Parathyroid adenoma (tissue), 2 donors: ENCODE data around the gene MLST8.

Experiments used
- H2AFZ ChIP-seq: fragments of 300-600 bp; sonication (generic); one replicate; pipeline ENCODE4 v1.7.0; 2017; ENCODE audit warnings: antibody characterized with exemption, mild to moderate bottlenecking
- H3K27ac ChIP-seq: fragments of 300-600 bp; sonication (generic); one replicate; pipeline ENCODE4 v1.7.0; 2017
- H3K27me3 ChIP-seq: fragments of 300-600 bp; sonication (generic); one replicate; pipeline ENCODE4 v1.7.0; 2017; ENCODE audit warnings: low read length; ENCODE audit not compliant: control insufficient read depth, insufficient read depth
- H3K36me3 ChIP-seq: fragments of 300-600 bp; sonication (generic); one replicate; pipeline ENCODE4 v1.7.0; 2017; ENCODE audit warnings: low read length; ENCODE audit not compliant: control insufficient read depth, insufficient read depth
- H3K4me1 ChIP-seq: fragments of 300-600 bp; sonication (generic); one replicate; pipeline ENCODE4 v1.7.0; 2017; ENCODE audit warnings: control low read depth
- H3K4me2 ChIP-seq: fragments of 300-600 bp; sonication (generic); one replicate; pipeline ENCODE4 v1.7.0; 2017; ENCODE audit warnings: low read length
- H3K4me3 ChIP-seq: fragments of 300-600 bp; sonication (generic); one replicate; pipeline ENCODE4 v1.7.0; 2017; ENCODE audit warnings: low read depth, low read length
- H3K79me2 ChIP-seq: fragments of 300-600 bp; sonication (generic); one replicate; pipeline ENCODE4 v1.7.0; 2017; ENCODE audit warnings: control low read depth
- H3K9ac ChIP-seq: fragments of 300-600 bp; sonication (generic); one replicate; pipeline ENCODE4 v1.7.0; 2017; ENCODE audit warnings: mild to moderate bottlenecking
- H3K9me3 ChIP-seq: fragments of 300-600 bp; sonication (generic); one replicate; pipeline ENCODE4 v1.7.0; 2017; ENCODE audit warnings: low read length; ENCODE audit not compliant: control insufficient read depth
- TF ChIP-seq, protein P1 (sequence below): fragments of 300-600 bp; sonication (generic); IDR thresholded peaks from one replicate; pipeline ENCODE4 v1.7.0; 2017; ENCODE audit warnings: antibody characterized with exemption, mild to moderate bottlenecking
- donor health status: primary hyperparathyroidism.

The MLST8 gene

DNA sequence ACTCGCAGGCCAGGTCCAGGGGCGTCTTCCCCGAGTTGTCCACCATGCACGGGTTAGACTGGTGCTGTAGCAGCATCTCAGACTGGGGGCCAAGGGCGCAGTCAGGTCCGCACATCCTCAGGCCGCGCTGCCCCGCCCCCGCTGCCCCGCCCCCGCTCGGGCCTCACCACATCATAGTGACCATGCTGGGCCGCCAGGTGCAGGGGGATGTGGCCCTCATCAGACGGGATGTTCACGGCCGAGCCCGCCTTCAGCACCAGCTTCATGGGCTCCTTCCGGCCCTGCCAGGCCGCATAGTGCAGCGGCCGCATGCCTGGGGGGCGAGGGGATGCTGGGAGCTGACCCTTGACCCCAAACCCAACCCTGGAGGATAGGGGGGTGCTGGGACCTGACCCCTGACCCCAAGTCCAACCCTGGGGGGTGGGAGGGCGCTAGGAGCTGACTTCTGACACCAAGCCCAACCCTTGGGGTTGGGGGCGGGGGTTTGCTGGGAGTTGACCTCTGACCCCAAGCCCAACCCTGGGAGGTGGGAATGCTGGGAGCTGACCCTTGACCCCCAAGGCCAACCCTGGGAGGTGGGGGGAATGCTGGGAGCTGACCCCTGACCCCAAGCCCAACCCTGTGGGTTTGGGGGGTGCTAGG lies 15.9 kb upstream of the MLST8 start:
- Histone ChIP-seq H3K4me3 (no peak overlapping the region), H3K4me1 (no peaks in the 10 kb centered on the region), H3K27me3 (no peaks in the 10 kb centered on the region), H2AFZ (no peak overlapping the region), H3K9ac (no peak overlapping the region), H3K27ac (no peak overlapping the region), H3K79me2 (no peaks in the 10 kb centered on the region), H3K9me3 (no peaks in the 10 kb centered on the region), H3K4me2 (no peak overlapping the region), H3K36me3 (no peaks in the 10 kb centered on the region)
- TF ChIP-seq, protein P1, sequence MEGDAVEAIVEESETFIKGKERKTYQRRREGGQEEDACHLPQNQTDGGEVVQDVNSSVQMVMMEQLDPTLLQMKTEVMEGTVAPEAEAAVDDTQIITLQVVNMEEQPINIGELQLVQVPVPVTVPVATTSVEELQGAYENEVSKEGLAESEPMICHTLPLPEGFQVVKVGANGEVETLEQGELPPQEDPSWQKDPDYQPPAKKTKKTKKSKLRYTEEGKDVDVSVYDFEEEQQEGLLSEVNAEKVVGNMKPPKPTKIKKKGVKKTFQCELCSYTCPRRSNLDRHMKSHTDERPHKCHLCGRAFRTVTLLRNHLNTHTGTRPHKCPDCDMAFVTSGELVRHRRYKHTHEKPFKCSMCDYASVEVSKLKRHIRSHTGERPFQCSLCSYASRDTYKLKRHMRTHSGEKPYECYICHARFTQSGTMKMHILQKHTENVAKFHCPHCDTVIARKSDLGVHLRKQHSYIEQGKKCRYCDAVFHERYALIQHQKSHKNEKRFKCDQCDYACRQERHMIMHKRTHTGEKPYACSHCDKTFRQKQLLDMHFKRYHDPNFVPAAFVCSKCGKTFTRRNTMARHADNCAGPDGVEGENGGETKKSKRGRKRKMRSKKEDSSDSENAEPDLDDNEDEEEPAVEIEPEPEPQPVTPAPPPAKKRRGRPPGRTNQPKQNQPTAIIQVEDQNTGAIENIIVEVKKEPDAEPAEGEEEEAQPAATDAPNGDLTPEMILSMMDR: no peak

DNA sequence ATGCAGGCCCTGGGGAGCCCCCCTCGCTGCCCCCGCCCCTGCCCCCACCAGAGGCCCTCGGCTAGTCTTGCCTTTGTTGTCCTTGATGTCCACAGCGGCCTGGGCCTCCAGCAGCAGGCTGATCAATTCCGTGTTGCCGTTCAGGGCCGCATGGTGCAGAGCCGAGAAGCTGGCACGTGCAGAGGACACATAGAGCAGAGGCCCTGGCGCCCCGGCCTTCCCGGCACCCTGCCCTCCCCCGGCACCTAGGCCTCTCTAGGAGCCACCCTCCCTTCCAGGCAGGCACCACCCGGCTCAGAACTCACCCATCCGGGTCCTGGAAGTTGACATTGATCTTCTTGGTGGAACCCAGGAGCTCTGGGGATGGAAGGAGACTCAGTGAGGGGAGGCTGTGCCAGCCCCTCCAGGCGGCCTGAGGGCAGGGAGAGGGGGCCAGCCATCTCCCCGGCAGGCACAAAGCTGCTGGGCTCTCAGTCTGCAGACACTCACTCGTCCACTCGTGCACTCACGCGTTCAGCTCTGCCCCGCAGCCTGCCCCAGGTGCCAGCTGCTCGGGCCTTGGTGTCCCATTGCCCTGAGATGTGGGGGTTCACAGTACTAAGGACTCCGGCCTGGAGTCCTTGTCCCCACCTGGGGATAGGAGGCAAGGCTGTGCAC lies 15.1 kb upstream of the MLST8 start:
- no peaks in the 10 kb centered on the region for H3K9me3 ChIP-seq
- peaks cover 3% of the 10 kb centered on the region for H3K4me1 ChIP-seq
- no peak overlapping the region for H3K9ac ChIP-seq
- no peaks in the 10 kb centered on the region for H3K36me3 ChIP-seq
- H3K4me3 ChIP-seq: no peak overlapping the region
- TF ChIP-seq, protein P1: no peak
- no peak overlapping the region for H2AFZ ChIP-seq
- H3K27me3 ChIP-seq: no peaks in the 10 kb centered on the region
- peaks cover 2% of the 10 kb centered on the region for H3K79me2 ChIP-seq
- H3K27ac ChIP-seq: no peak overlapping the region
- no peak overlapping the region for H3K4me2 ChIP-seq

DNA sequence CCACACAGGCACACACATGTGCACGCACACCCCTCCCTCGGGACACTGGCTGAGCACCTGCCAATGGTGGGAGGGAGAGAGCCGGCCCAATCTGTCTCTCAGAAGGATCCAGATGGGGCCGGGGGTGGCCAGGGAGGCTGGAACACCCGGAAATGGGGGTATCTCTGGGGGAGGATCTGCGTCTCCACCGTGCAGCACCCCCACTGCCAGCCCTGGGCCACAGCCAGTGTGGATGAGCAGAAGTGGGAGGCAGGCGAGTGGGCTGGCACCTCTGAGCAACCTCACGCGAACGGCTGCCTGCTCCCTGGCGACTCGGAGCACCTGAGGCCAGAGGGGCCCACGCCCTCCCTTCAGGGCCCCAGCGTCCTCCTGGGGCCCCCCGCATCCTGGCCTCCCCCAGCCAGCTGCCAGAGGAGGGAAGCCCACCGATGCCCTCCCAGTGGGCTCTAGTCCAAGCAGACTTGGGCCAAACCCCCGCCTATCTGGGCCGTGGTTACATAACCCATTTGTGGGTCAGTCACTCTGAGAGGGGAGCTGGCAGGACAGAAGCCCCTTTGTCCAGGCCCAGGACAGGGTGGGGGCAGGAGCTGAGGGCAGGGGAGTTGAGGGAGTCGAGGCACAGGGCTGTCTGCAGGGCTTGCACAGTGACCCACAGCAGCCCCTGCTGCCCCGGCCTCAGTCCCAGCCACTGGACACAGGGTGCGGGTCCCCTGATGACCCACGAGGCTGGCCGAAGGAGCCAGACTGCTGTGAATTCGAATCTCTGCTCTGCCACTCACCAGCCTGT lies 14.4 kb upstream of the MLST8 start:
- no peak overlapping the region for H3K27ac ChIP-seq
- H3K27me3 ChIP-seq: no peaks in the 10 kb centered on the region
- H3K36me3 ChIP-seq: no peaks in the 10 kb centered on the region
- H2AFZ ChIP-seq: no peak overlapping the region
- no peaks in the 10 kb centered on the region for H3K9me3 ChIP-seq
- no peak overlapping the region for H3K9ac ChIP-seq
- H3K4me2 ChIP-seq: no peak overlapping the region
- H3K4me1 ChIP-seq: peaks cover 7% of the 10 kb centered on the region
- no peak overlapping the region for H3K4me3 ChIP-seq
- TF ChIP-seq, protein P1: no peak
- peaks cover 2% of the 10 kb centered on the region for H3K79me2 ChIP-seq

DNA sequence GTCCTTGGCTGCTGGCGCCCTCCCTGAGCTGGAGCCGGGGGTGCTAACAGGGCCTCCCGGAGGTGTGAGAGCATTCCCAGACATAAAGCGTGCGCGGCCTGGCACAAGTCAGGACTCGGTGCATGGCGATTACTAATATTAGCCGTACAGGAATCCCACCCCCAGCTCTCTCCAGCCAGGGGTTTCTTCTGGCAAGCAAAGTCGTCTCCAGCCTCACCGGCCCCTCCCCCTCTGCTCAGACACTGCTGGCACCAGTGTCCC lies 13.9 kb upstream of the MLST8 start:
- no peaks in the 10 kb centered on the region for H3K27me3 ChIP-seq
- H3K79me2 ChIP-seq: peaks cover 2% of the 10 kb centered on the region
- TF ChIP-seq, protein P1: no peak
- no peaks in the 10 kb centered on the region for H3K36me3 ChIP-seq
- H3K27ac ChIP-seq: no peak overlapping the region
- H3K9ac ChIP-seq: no peak overlapping the region
- no peak overlapping the region for H3K4me2 ChIP-seq
- H3K4me3 ChIP-seq: no peak overlapping the region
- H2AFZ ChIP-seq: no peak overlapping the region
- no peaks in the 10 kb centered on the region for H3K9me3 ChIP-seq
- peaks cover 7% of the 10 kb centered on the region for H3K4me1 ChIP-seq
